NT2/D1 (cell line): ENCODE results near the gene PCCB.

ENCODE experiments used
- SUZ12 ChIP-seq: IDR thresholded peaks from 2 replicates; pipeline ENCODE4 v1.6.1; 2011; ENCODE audit not compliant: insufficient read length, insufficient read depth; ENCODE audit errors: extremely low read depth
- YY1 ChIP-seq: IDR thresholded peaks from 2 replicates; pipeline ENCODE4 v1.6.1; 2011; ENCODE audit not compliant: insufficient read length, insufficient read depth
- ZNF274 ChIP-seq: IDR thresholded peaks from 2 replicates; pipeline ENCODE4 v1.6.1; 2011; ENCODE audit warnings: mild to moderate bottlenecking, low read depth, low read length

DNA sequence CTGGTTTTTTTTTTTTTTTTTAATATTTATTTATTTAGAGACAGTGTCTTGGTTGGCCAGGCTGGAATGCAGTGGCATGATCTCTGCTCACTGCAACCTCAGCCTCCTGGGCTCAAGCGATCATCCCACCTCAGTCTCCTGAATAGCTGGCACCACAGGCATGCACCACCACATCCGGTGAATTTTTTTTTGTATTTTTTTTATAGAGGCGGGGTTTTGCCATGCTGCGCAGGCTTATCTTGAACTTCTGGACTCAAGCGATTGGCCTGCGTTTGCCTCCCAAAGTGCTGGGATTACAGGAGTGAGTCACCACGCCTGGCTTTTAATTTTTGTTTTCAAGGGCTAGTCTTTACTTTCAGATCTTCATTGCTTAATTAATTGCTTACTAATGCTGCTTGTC, 13.1 kb downstream of the PCCB start:
- TF ChIP-seq YY1, result no peak
- TF ChIP-seq ZNF274, result no peak
- TF ChIP-seq SUZ12, result no peak
